Right lobe of liver (tissue), 6 donors: Measurements from ENCODE around the gene FADD. TPM values are rescaled to one million over a fixed set of nuclear protein-coding genes. Genes with fewer than 3 reads are reported as not detected.
A peak's percentile ranks its signal among the peaks of the same experiment; 100 is the strongest.

Experiments
- ATAC-seq, 4 donors: fragments of 200-7000 bp; cut with Tn5 transposase; one replicate each; pipeline ENCODE4 v1.9.1; 2020; ENCODE audit warnings: mild to moderate bottlenecking in 4 of 4, moderate library complexity in 4 of 4
- DNase-seq, 3 donors: peaks; one replicate each; pipeline ENCODE4 v3.0.0-alpha.2; 2020
- H3K27ac ChIP-seq, 3 donors: fragments of 200-600 bp; one replicate each; pipeline ENCODE4 v1.8.0; 2022
- H3K27me3 ChIP-seq, 2 donors: fragments of 200-600 bp; one replicate each; pipeline ENCODE4 v1.8.0; 2022
- H3K36me3 ChIP-seq, 4 donors: fragments of 200-600 bp; sonication (generic) in 1 of 4; one replicate each; pipeline versions ENCODE4 v1.5.1 to v1.8.0; 2017 to 2022; ENCODE audit warnings: control low read depth in 1 of 4
- H3K4me1 ChIP-seq, 4 donors: fragments of 200-600 bp; sonication (generic) in 1 of 4; one replicate each; pipeline versions ENCODE4 v1.5.1 to v1.8.0; 2017 to 2022; ENCODE audit warnings: control low read depth in 1 of 4
- H3K4me3 ChIP-seq, 3 donors: fragments of 200-600 bp; one replicate each; pipeline ENCODE4 v1.8.0; 2022
- H3K9me3 ChIP-seq, 4 donors: fragments of 200-600 bp; sonication (generic) in 1 of 4; one replicate each; pipeline versions ENCODE4 v1.5.1 to v1.8.0; 2017 to 2022; ENCODE audit warnings: control low read depth in 1 of 4
- CTCF ChIP-seq, 4 donors: fragments of 200-600 bp in 3 of 4; fragments of 450-650 bp in 1 of 4; IDR thresholded peaks; one replicate each; pipeline versions ENCODE4 v1.5.1 to v1.8.0; 2016 to 2022; ENCODE audit warnings: antibody characterized with exemption in 4 of 4, mild to moderate bottlenecking in 2 of 4
- POLR2A ChIP-seq: fragments of 450-650 bp; IDR thresholded peaks from one replicate; pipeline ENCODE4 v1.6.1; 2017; ENCODE audit warnings: antibody characterized with exemption, mild to moderate bottlenecking
- WGBS: methylation state at CpG from one replicate; pipeline ENCODE4 v1.1.6; 2018; ENCODE audit warnings: low coverage, low lambda C conversion rate; ENCODE audit not compliant: insufficient coverage; ENCODE audit errors: missing lambda C conversion rate; 5-methylcytosine and 5-hydroxymethylcytosine counted together
- intact Hi-C, 2 donors: fragments of 100-400 bp; cut with DNase I; formaldehyde crosslinking; loops; one replicate each; pipeline versions ENCODE4 v1.11.2 to v1.14.1; 2022
- total RNA-seq, 6 experiments: library from RNA; depleted of rRNA in 2 of 6; stranded (reverse); fragments of >200 nt in 2 of 6; fragmentation: NEBNext Ultra II Directional in 3 of 6; extraction: Animal tissue kit (Norgen Biotek cat#: 25700) in 3 of 6; gene quantifications; one replicate each; pipeline versions ENCODE4 v1.1.0 to v1.2.4, GENCODE V29; 2016 to 2023
- donor health status: DM: no; HTN: yes; CAD: no.
- donor health status: DM: no; HTN: no; CAD: no.
- donor health status: DM: no; HTN: no; CAD: no.
- donor health status: DM: no; HTN: yes; CAD: no.
- donor health status: DM: no; HTN: yes; CAD: no.

FADD gene
- total RNA-seq, 6 experiments from 2014 or later = 8.8 to 17.5 (median 10.6) TPM

- intact Hi-C loops = no loop called here
- TF ChIP-seq POLR2A (no peak), CTCF (IDR thresholded peaks at IDR 0.05) (no peak)
- WGBS = 19% methylated on average over 3 of the region's 4 CpGs
- Histone ChIP-seq H3K36me3 (no peaks in the 10 kb centered on the region), H3K9me3 (no peaks in the 10 kb centered on the region), H3K27ac (no peak overlapping the region), H3K4me3 (no peak overlapping the region), H3K4me1 (no peaks in the 10 kb centered on the region), H3K27me3 (no peaks in the 10 kb centered on the region)
- DNase-seq = no peak
- peak in 2 of 4 donors; percentile 24 to 74 for ATAC-seq
Observed at GRCh38 chr11:70247710-70248072, 44.6 kb downstream of the FADD start.

GRCh38 chr11:70250876-70251658 is 48.0 kb downstream of the FADD start:
- H3K36me3 ChIP-seq = no peaks in the 10 kb centered on the region
- ATAC-seq (no peak), DNase-seq (no peak)
- H3K27me3 ChIP-seq = no peaks in the 10 kb centered on the region
- H3K9me3 ChIP-seq = no peaks in the 10 kb centered on the region
- H3K27ac ChIP-seq = no peak overlapping the region
- intact Hi-C loops = no loop called here
- 53% methylated on average over 4 of the region's 16 CpGs for WGBS
- no peaks in the 10 kb centered on the region for H3K4me1 ChIP-seq
- TF ChIP-seq CTCF (IDR thresholded peaks at IDR 0.05) (no peak), POLR2A (no peak)
- H3K4me3 ChIP-seq = no peak overlapping the region

- Histone ChIP-seq H3K4me1 (no peaks in the 10 kb centered on the region), H3K27me3 (no peaks in the 10 kb centered on the region), H3K36me3 (no peaks in the 10 kb centered on the region), H3K27ac (no peak overlapping the region), H3K4me3 (no peak overlapping the region), H3K9me3 (no peaks in the 10 kb centered on the region)
- no peak for DNase-seq
- TF ChIP-seq POLR2A = no peak
- no peak for TF ChIP-seq CTCF (IDR thresholded peaks at IDR 0.05)
- no peak for ATAC-seq
- 100% methylated on average over 5 of the region's 21 CpGs for WGBS
- intact Hi-C loops = no loop called here
Observed at GRCh38 chr11:70251659-70252321, 48.7 kb downstream of the FADD start.

GRCh38 chr11:70252844-70253243 is 49.7 kb downstream of the FADD start:
- intact Hi-C loops = no loop called here
- DNase-seq = no peak
- TF ChIP-seq POLR2A = no peak
- no peak for TF ChIP-seq CTCF (IDR thresholded peaks at IDR 0.05)
- no peak for ATAC-seq
- WGBS = 96% methylated on average over 5 of the region's 12 CpGs
- Histone ChIP-seq H3K27me3 (no peaks in the 10 kb centered on the region), H3K4me1 (no peaks in the 10 kb centered on the region), H3K27ac (no peak overlapping the region), H3K36me3 (no peaks in the 10 kb centered on the region), H3K9me3 (no peaks in the 10 kb centered on the region), H3K4me3 (no peak overlapping the region)
